Thymus (tissue), 11 donors: Measurements from ENCODE around the gene APLP2. TPM values are rescaled to one million over a fixed set of nuclear protein-coding genes. Genes with fewer than 3 reads are reported as not detected.

Source experiments
- DNase-seq, 9 donors: peaks; one replicate each; pipeline ENCODE4 v3.0.0-alpha.2; 2013; ENCODE audit warnings: low spot score in 9 of 9, low read depth in 6 of 9, missing footprints in 1 of 9
- H3K27ac ChIP-seq, 2 donors: one replicate each; pipeline ENCODE4 v1.5.1; 2013; ENCODE audit warnings: control low read depth in 1 of 2, low read depth in 1 of 2, low read length in 1 of 2, mild to moderate bottlenecking in 1 of 2, moderate library complexity in 1 of 2
- H3K27me3 ChIP-seq, 2 donors: one replicate each; pipeline ENCODE4 v1.5.1; 2013; ENCODE audit warnings: low read length in 1 of 2; ENCODE audit not compliant: control insufficient read depth in 2 of 2, insufficient read depth in 1 of 2
- H3K36me3 ChIP-seq, 2 donors: one replicate each; pipeline ENCODE4 v1.5.1; 2013; ENCODE audit warnings: low read length in 1 of 2, mild to moderate bottlenecking in 1 of 2, moderate library complexity in 1 of 2; ENCODE audit not compliant: control insufficient read depth in 2 of 2, insufficient read depth in 2 of 2
- H3K4me1 ChIP-seq, 2 donors: one replicate each; pipeline ENCODE4 v1.5.1; 2013; ENCODE audit warnings: low read length in 2 of 2; ENCODE audit not compliant: control insufficient read depth in 2 of 2, insufficient read depth in 2 of 2
- H3K4me3 ChIP-seq, 2 donors: one replicate each; pipeline ENCODE4 v1.5.1; 2013; ENCODE audit warnings: low read length in 2 of 2, control low read depth in 1 of 2, mild to moderate bottlenecking in 1 of 2
- H3K9me3 ChIP-seq, 2 donors: one replicate each; pipeline ENCODE4 v1.5.1; 2013; ENCODE audit warnings: low read length in 1 of 2, mild to moderate bottlenecking in 1 of 2; ENCODE audit not compliant: control insufficient read depth in 2 of 2, insufficient read depth in 1 of 2
- WGBS: extraction: QIAGEN DNeasy Blood & Tissue Kit; methylation state at CpG from one replicate; pipeline ENCODE4 v1.1.7; 2013; 5-methylcytosine and 5-hydroxymethylcytosine counted together
- polyA plus RNA-seq: library from polyadenylated mRNA; stranded (reverse); fragments of 200-250 nt; gene quantifications from one replicate; pipeline ENCODE4 v1.2.3, GENCODE V29; 2013
- total RNA-seq: library from RNA; stranded (reverse); fragments of 120-200 nt; gene quantifications from one replicate; pipeline ENCODE4 v1.2.4, GENCODE V29; 2013
- donor health status: healthy.

The APLP2 gene
- total and polyA plus RNA-seq, 2 donors, result 74.4 to 101 TPM

DNA sequence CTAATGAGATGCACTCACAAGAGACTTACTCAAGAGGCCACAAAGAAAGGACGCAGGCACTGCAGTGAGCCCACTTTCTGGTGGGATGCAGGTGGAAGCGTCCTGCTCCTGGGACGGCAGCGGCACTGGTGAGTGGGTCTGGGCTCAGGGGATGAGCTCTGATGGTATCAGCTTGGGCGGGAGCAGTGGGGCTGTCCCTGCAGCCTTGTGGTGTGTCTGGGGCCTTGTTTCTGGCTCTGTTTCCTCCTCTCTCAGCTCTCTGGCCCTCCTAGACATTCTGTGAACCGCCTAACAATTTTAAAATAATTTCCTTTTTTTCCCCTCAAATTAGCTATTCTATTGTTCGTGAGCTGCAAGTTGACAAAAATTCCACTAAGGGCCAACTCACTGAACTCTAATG lies 81.1 kb downstream of the APLP2 start:
- H3K27me3 ChIP-seq, result no peaks in the 10 kb centered on the region
- H3K27ac ChIP-seq, result no peak overlapping the region
- H3K4me3 ChIP-seq, result no peak overlapping the region
- no peaks in the 10 kb centered on the region for H3K36me3 ChIP-seq
- no peaks in the 10 kb centered on the region for H3K9me3 ChIP-seq
- 94% methylated on average over 7 of the region's 7 CpGs for WGBS
- no peak for DNase-seq
- H3K4me1 ChIP-seq, result peaks cover 0 to 12% of the 10 kb centered on the region in 2 donors

DNA sequence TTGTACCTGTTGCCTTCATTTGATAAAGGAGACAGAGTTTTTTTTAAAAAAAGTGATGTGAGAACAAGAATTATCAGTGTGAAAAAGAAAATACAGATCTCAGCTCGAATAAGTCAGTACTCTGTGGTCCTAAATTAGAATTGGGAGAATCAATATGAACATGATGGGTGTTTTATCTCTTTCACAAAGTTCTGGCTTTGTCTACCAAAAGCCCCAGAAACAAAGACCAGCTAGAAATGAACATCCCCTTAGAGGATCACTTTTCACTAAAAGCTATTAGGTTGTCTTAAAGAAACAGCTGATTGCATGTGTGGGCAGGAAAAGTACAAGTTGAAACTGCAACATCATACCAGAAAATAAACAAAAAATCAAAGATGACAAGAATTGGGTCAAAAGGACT lies 81.5 kb downstream of the APLP2 start:
- no peak for DNase-seq
- Histone ChIP-seq H3K4me3 (no peak overlapping the region), H3K36me3 (no peaks in the 10 kb centered on the region), H3K27me3 (no peaks in the 10 kb centered on the region), H3K4me1 (peaks cover 0 to 11% of the 10 kb centered on the region in 2 donors), H3K27ac (no peak overlapping the region), H3K9me3 (no peaks in the 10 kb centered on the region)
- WGBS, result 88% methylated on average over 1 of the region's 1 CpG

DNA sequence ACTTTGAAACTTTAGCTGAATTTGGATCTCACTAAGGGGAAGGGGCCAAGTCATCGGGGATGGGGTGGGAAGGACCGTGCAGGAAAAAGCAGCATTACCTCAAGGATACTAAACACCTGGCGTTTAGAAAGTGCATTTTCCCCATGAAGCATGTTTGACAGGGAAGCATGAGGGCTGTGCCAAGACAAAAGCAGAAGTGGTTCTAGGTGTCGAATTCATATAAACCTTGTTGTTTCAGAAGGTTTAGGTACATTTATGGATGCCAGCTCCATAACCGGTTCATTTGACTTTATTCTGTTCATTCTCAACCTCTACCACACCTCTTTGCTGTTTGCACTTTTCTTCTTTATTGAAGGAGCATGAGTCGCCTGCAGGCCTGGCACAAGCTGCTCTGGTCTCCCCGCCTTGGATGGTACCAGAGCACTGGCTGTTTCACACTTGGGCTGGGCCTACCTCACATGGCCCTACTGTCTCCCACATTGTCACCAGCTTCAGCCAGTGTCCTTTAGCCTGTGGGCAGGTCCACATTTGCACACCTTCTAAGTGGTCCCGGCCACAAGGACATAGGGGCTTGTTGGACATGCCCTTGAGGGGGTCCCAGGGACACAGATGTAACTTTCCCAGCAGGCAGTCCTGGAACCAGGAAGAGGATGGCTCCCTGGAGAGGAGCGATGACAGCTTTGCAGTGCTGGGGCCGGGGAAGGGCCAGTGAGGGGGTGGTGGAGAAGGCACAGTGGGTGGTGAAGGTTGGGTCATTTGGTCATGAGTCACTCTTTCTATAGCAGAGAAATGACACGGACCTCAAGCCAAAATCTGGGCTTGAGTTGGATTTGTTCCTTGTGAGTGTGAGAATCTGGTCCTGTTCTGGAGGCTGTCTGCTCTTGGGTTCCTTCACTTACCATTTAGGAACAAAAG lies 86.7 kb downstream of the APLP2 start:
- Histone ChIP-seq H3K27ac (no peak overlapping the region), H3K9me3 (no peaks in the 10 kb centered on the region), H3K4me3 (no peak overlapping the region), H3K36me3 (no peaks in the 10 kb centered on the region), H3K27me3 (peaks cover 35 to 46% of the 10 kb centered on the region in 2 donors), H3K4me1 (peaks cover 0 to 2% of the 10 kb centered on the region in 2 donors)
- DNase-seq, result no peak
- WGBS, result 89% methylated on average over 11 of the region's 11 CpGs

DNA sequence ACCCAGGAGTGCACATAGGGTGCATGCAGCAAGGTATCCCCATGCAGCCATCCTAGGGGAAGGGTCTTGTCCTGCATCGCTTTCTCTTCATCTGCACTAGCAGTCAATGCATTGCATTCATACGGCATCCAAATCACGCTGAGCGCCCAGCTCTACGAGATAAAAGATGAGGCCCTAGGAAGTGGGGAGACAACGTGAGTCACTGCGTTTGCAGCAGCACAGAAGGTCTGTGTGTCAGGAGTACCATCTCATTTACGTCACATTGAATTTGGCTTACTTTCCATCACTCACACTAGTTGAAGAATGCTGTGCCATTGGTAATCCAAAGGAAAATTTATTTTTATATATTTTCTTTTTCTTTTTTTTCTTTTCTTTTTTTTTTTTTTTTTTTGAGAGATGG lies 87.4 kb downstream of the APLP2 start:
- peaks cover 0 to 4% of the 10 kb centered on the region in 2 donors for H3K4me1 ChIP-seq
- H3K27ac ChIP-seq, result no peak overlapping the region
- no peak for DNase-seq
- peaks cover 38 to 54% of the 10 kb centered on the region in 2 donors for H3K27me3 ChIP-seq
- no peak overlapping the region for H3K4me3 ChIP-seq
- WGBS, result 97% methylated on average over 8 of the region's 8 CpGs
- no peaks in the 10 kb centered on the region for H3K36me3 ChIP-seq
- H3K9me3 ChIP-seq, result no peaks in the 10 kb centered on the region

DNA sequence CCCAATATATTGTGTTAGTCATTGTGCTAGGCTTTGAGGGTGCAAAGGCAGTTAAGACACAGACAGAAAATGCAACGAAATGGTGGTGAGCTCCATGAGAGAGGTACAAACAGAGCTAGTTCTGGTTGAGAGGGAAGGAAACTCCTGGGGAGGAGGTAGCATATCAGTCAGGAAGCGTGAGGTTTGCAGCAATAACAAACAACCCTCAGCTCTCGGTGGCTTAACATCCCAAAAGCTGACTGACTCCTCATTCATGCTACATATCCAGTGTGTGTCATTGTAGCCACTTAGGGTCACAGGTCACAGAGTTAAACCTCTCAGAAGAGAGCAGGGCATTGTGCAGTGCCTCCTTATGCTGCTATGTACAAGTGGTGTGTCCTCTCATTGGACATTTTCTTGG lies 88.1 kb downstream of the APLP2 start:
- H3K4me3 ChIP-seq, result no peak overlapping the region
- no peak overlapping the region for H3K27ac ChIP-seq
- H3K4me1 ChIP-seq, result peaks cover 0 to 4% of the 10 kb centered on the region in 2 donors
- no peak for DNase-seq
- H3K9me3 ChIP-seq, result no peaks in the 10 kb centered on the region
- H3K27me3 ChIP-seq, result peaks cover 40 to 61% of the 10 kb centered on the region in 2 donors
- no peaks in the 10 kb centered on the region for H3K36me3 ChIP-seq
- 74% methylated on average over 3 of the region's 3 CpGs for WGBS

DNA sequence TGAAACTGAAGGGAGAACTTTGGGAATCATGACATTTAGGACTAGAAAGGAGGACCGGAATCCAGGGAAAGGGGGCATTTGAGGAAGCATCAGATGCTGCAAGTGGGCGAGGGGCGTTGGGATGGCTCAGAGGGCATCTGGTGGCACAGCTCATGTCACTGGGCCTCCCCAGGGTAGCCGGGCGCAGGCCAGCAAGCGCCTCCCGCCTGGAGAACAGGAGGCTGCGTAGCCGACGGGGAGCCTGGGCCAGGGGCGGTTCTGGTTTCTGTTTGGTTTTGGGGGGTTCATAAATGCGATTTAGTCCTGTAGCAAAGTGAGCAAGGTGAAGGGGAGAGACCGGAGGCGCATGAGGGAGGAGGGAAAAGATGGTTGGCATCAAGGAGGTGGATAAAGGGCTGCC lies 89.4 kb downstream of the APLP2 start:
- no peaks in the 10 kb centered on the region for H3K36me3 ChIP-seq
- peaks cover 0 to 8% of the 10 kb centered on the region in 2 donors for H3K4me1 ChIP-seq
- 82% methylated on average over 14 of the region's 14 CpGs for WGBS
- H3K27ac ChIP-seq, result no peak overlapping the region
- H3K27me3 ChIP-seq, result peaks cover 40 to 71% of the 10 kb centered on the region in 2 donors
- no peak for DNase-seq
- no peak overlapping the region for H3K4me3 ChIP-seq
- no peaks in the 10 kb centered on the region for H3K9me3 ChIP-seq

DNA sequence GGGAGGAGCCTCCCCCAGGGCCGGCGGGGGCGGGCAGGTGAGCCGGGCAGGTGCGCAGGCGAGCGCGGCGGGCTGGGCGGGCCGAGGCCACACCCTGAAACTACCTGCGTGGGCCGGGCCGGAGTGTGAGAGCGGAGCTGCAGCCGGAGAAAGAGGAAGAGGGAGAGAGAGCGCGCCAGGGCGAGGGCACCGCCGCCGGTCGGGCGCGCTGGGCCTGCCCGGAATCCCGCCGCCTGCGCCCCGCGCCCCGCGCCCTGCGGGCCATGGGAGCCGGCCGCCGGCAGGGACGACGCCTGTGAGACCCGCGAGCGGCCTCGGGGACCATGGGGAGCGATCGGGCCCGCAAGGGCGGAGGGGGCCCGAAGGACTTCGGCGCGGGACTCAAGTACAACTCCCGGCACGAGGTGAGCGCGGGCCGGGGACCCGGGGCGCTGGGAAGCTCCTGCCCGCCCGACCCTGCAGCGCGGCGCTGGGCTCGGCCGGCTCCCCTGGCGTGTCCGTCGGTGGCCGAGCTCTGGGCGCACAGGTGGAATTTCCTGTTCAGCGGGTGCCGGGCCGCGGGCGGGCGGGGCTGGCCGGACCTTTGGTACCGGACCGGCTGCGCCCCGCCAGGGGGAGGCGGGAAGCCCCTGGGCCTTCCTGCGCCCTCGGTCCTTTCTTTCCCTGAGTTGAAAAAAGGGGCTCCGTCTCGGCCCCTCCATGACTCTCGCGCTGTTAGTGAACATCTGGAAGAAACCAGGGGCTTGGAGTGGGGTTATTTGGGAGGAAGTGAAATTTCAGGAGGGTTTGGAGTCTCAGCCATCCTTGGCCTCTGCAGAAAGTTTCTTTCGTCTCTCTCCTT lies 90.2 kb downstream of the APLP2 start, which contains the start of gene ST14:
TSS of gene ST14 (plus strand) at position 126 of the 841 bp plus-strand sequence. CDS start at position 324, 198 bp downstream.
- H3K27me3 ChIP-seq, result peaks cover 40 to 71% of the 10 kb centered on the region in 2 donors
- WGBS, result 3% methylated on average over 89 of the region's 89 CpGs
- no peaks in the 10 kb centered on the region for H3K9me3 ChIP-seq
- no peak for DNase-seq
- peak within 1 kb of the TSS; percentile 1 to 30 for H3K4me3 ChIP-seq
- peaks cover 0 to 8% of the 10 kb centered on the region in 2 donors for H3K4me1 ChIP-seq
- H3K36me3 ChIP-seq, result no peaks in the 10 kb centered on the region
- H3K27ac ChIP-seq, result no peak within 1 kb of the TSS

DNA sequence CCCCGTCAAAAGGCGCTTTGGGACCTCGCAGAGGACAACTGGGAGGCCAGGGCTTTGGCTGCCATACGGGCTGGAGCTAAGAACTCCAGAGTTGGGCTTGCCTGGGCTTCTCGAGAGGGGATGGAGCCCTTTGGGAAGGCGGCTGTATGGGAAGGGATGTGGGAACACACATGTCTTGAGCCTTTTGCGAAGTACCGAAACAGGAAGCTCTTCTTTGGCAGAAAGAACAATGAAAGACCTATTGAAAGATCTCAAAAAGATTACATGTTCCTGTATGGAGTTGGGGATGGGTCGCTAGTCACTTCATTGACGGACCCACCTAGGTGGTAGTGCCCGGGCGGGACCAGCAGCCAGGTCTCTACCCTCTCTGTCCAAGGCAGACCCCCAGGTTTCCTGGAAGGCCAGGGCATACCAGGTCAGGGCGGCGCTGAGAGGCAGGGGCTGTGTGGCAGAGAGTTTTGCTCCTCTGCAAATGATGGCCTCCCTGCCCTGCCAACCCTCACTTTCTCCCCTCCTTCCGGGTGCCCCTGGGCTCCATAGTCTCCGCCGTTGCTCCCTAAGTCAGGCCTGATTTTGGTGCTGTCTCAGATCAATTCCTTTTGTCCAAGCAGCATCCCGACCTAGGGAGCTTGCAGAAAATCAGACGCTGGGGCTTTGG lies 90.9 kb downstream of the APLP2 start:
- Histone ChIP-seq H3K4me1 (peaks cover 0 to 8% of the 10 kb centered on the region in 2 donors), H3K36me3 (no peaks in the 10 kb centered on the region), H3K9me3 (no peaks in the 10 kb centered on the region), H3K4me3 (peak overlapping the region; percentile 1 to 30), H3K27ac (no peak overlapping the region), H3K27me3 (peaks cover 40 to 73% of the 10 kb centered on the region in 2 donors)
- 42% methylated on average over 19 of the region's 19 CpGs for WGBS
- no peak for DNase-seq
